Liver (tissue), 9 donors: ENCODE data around the gene ATCAY. TPM values are rescaled to one million over a fixed set of nuclear protein-coding genes. Genes with fewer than 3 reads are reported as not detected.

Source experiments
- DNase-seq: peaks from one replicate; pipeline ENCODE4 v3.0.0-alpha.2; 2017; ENCODE audit warnings: low spot score
- H3K27ac ChIP-seq, 2 donors: one replicate each; pipeline ENCODE4 v1.7.0; 2013; ENCODE audit warnings: inconsistent platforms in 2 of 2, low read length in 2 of 2, control low read depth in 1 of 2, low read depth in 1 of 2, mild to moderate bottlenecking in 1 of 2
- H3K27me3 ChIP-seq, 4 donors: one replicate each; pipeline versions ENCODE4 v1.6.1 to v1.7.0; 2013; ENCODE audit warnings: low read length in 3 of 4, inconsistent platforms in 1 of 4, mild to moderate bottlenecking in 1 of 4, moderate library complexity in 1 of 4; ENCODE audit not compliant: control insufficient read depth in 4 of 4, insufficient read depth in 4 of 4
- H3K36me3 ChIP-seq, 4 donors: one replicate each; pipeline versions ENCODE4 v1.6.1 to v1.7.0; 2013; ENCODE audit warnings: low read length in 3 of 4, mild to moderate bottlenecking in 3 of 4, low read depth in 1 of 4, moderate library complexity in 1 of 4; ENCODE audit not compliant: control insufficient read depth in 4 of 4, insufficient read depth in 3 of 4
- H3K4me1 ChIP-seq, 4 donors: one replicate each; pipeline versions ENCODE4 v1.6.1 to v1.7.0; 2013; ENCODE audit warnings: low read length in 3 of 4, mild to moderate bottlenecking in 3 of 4, moderate library complexity in 1 of 4; ENCODE audit not compliant: control insufficient read depth in 4 of 4, insufficient read depth in 4 of 4
- H3K4me3 ChIP-seq, 3 donors: one replicate each; pipeline versions ENCODE4 v1.6.1 to v1.7.0; 2013; ENCODE audit warnings: low read length in 3 of 3, control low read depth in 1 of 3, low read depth in 1 of 3, mild to moderate bottlenecking in 1 of 3
- H3K9ac ChIP-seq, 2 donors: one replicate each; pipeline ENCODE4 v1.7.0; 2013; ENCODE audit warnings: low read length in 2 of 2, mild to moderate bottlenecking in 2 of 2, moderate library complexity in 2 of 2, control low read depth in 1 of 2, low read depth in 1 of 2
- H3K9me3 ChIP-seq, 4 donors: one replicate each; pipeline versions ENCODE4 v1.6.1 to v1.7.0; 2013; ENCODE audit warnings: low read length in 3 of 4; ENCODE audit not compliant: control insufficient read depth in 4 of 4
- EGR1 ChIP-seq, 2 donors: IDR thresholded peaks; 2 replicates each; pipeline ENCODE4 v1.6.1; 2016 to 2018; ENCODE audit warnings: antibody characterized with exemption in 2 of 2, low read depth in 2 of 2
- FOXA1 ChIP-seq: IDR thresholded peaks from 2 replicates; pipeline ENCODE4 v1.6.1; 2016; ENCODE audit warnings: antibody characterized with exemption
- FOXA2 ChIP-seq: IDR thresholded peaks from 2 replicates; pipeline ENCODE4 v1.6.1; 2016; ENCODE audit warnings: antibody characterized with exemption
- GABPA ChIP-seq, 2 donors: IDR thresholded peaks in 1 of 2; conservative IDR thresholded peaks in 1 of 2; 2 replicates each; pipeline ENCODE4 v1.6.1; 2016; ENCODE audit warnings: antibody characterized with exemption in 2 of 2, mild to moderate bottlenecking in 1 of 2, moderate library complexity in 1 of 2
- HNF4A ChIP-seq, 2 donors: conservative IDR thresholded peaks; 2 replicates each; pipeline ENCODE4 v1.6.1; 2016; ENCODE audit warnings: antibody characterized with exemption in 2 of 2, mild to moderate bottlenecking in 2 of 2
- HNF4G ChIP-seq: IDR thresholded peaks from 2 replicates; pipeline ENCODE4 v1.6.1; 2016; ENCODE audit warnings: antibody characterized with exemption
- JUND ChIP-seq, 2 donors: IDR thresholded peaks; 2 replicates each; pipeline ENCODE4 v1.6.1; 2016; ENCODE audit warnings: antibody characterized with exemption in 2 of 2
- NR2F2 ChIP-seq: IDR thresholded peaks from 2 replicates; pipeline ENCODE4 v1.6.1; 2016; ENCODE audit warnings: antibody characterized with exemption
- RAD21 ChIP-seq, 2 donors: IDR thresholded peaks; 2 replicates each; pipeline ENCODE4 v1.6.1; 2016; ENCODE audit warnings: antibody characterized with exemption in 2 of 2, mild to moderate bottlenecking in 2 of 2
- REST ChIP-seq: IDR thresholded peaks from 2 replicates; pipeline ENCODE4 v1.6.1; 2016; ENCODE audit warnings: antibody characterized with exemption, mild to moderate bottlenecking
- RXRA ChIP-seq, 2 donors: IDR thresholded peaks; 2 replicates each; pipeline ENCODE4 v1.6.1; 2017 to 2018; ENCODE audit warnings: antibody characterized with exemption in 2 of 2, mild to moderate bottlenecking in 1 of 2
- SP1 ChIP-seq: IDR thresholded peaks from 2 replicates; pipeline ENCODE4 v1.6.1; 2018; ENCODE audit warnings: antibody characterized with exemption, mild to moderate bottlenecking
- TAF1 ChIP-seq: conservative IDR thresholded peaks from 2 replicates; pipeline ENCODE4 v1.6.1; 2016; ENCODE audit warnings: antibody characterized with exemption, mild to moderate bottlenecking
- YY1 ChIP-seq: IDR thresholded peaks from 2 replicates; pipeline ENCODE4 v1.6.1; 2016; ENCODE audit warnings: antibody characterized with exemption, mild to moderate bottlenecking
- WGBS: extraction: QIAGEN DNeasy Blood & Tissue Kit; methylation state at CpG from one replicate; pipeline ENCODE4 v1.1.7; 2013; 5-methylcytosine and 5-hydroxymethylcytosine counted together
- polyA plus RNA-seq, 2 donors: library from polyadenylated mRNA; stranded (reverse) in 1 of 2; unstranded in 1 of 2; fragments of 200-250 nt in 1 of 2; fragments of >200 nt in 1 of 2; fragmentation: Nextera tagmentation in 1 of 2; extraction: Ambion mirVana in 1 of 2; gene quantifications; one replicate each; pipeline versions ENCODE4 v1.2.1 to v1.2.3, GENCODE V29; 2013 to 2015
- total RNA-seq, 2 donors: library from RNA; depleted of rRNA; stranded (reverse); fragments of >200 nt; gene quantifications; one replicate each; pipeline ENCODE4 v1.2.3, GENCODE V29; 2014
- TF ChIP-seq, protein P1 (sequence below): fragments of 150-350 bp; IDR thresholded peaks from 2 replicates; pipeline ENCODE4 v1.5.1; 2017; ENCODE audit warnings: improper control_type of control experiment, low read depth, low read length; ENCODE audit not compliant: missing input control
- TF ChIP-seq, protein P2 (sequence below): IDR thresholded peaks from 2 replicates; pipeline ENCODE4 v1.6.1; 2016; ENCODE audit warnings: antibody characterized with exemption
- TF ChIP-seq, protein P3 (sequence below): IDR thresholded peaks from 2 replicates; pipeline ENCODE4 v1.6.1; 2016; ENCODE audit warnings: antibody characterized with exemption
- donor health status: healthy.
- donor health status: healthy.
- donor health status: healthy.
- donor health status: healthy.
- donor health status: healthy.

ATCAY gene
- total and polyA plus RNA-seq, 4 donors: not detected

- TF ChIP-seq, protein P1, sequence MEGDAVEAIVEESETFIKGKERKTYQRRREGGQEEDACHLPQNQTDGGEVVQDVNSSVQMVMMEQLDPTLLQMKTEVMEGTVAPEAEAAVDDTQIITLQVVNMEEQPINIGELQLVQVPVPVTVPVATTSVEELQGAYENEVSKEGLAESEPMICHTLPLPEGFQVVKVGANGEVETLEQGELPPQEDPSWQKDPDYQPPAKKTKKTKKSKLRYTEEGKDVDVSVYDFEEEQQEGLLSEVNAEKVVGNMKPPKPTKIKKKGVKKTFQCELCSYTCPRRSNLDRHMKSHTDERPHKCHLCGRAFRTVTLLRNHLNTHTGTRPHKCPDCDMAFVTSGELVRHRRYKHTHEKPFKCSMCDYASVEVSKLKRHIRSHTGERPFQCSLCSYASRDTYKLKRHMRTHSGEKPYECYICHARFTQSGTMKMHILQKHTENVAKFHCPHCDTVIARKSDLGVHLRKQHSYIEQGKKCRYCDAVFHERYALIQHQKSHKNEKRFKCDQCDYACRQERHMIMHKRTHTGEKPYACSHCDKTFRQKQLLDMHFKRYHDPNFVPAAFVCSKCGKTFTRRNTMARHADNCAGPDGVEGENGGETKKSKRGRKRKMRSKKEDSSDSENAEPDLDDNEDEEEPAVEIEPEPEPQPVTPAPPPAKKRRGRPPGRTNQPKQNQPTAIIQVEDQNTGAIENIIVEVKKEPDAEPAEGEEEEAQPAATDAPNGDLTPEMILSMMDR: no peak
- TF ChIP-seq NR2F2: no peak
- TF ChIP-seq HNF4A (conservative IDR thresholded peaks at IDR 0.05): no peak
- no peak for TF ChIP-seq GABPA (IDR thresholded peaks at IDR 0.05 in 1 of 2, conservative IDR thresholded peaks at IDR 0.05 in 1 of 2)
- TF ChIP-seq EGR1 (IDR thresholded peaks at IDR 0.05; ENCODE audit: low read depth in 2 of 2): no peak
- no peak for TF ChIP-seq RAD21 (IDR thresholded peaks at IDR 0.05)
Observed at GRCh38 chr19:3835055-3835435, 45.4 kb upstream of the ATCAY start (continued).

DNA sequence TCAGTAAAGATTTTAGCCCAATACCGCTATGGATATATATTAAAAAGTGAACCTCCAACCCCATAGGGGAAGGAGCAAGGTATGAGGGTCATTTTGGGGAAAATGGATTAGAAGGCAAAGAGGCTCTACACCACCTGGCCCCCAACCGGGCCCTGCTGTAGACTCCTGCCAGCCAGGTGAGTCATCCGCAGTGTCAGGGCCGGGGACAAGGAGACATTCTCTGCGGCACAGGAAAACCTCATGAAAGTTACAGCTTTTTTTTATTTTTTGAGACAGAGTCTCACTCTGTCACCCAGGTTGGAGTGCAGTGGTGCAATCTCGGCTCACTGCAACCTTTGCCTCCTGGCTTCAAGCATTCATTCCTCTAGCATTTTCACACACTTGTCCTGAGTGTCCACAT, 43.6 kb upstream of the ATCAY start:
- 93% methylated on average over 6 of the region's 6 CpGs for WGBS
- H3K4me1 ChIP-seq: no peaks in the 10 kb centered on the region
- H3K4me3 ChIP-seq: no peak overlapping the region
- H3K9me3 ChIP-seq: no peaks in the 10 kb centered on the region
- TF ChIP-seq YY1 (no peak), FOXA1 (no peak), REST (no peak), HNF4A (conservative IDR thresholded peaks at IDR 0.05) (no peak), NR2F2 (no peak)
- TF ChIP-seq, protein P2, sequence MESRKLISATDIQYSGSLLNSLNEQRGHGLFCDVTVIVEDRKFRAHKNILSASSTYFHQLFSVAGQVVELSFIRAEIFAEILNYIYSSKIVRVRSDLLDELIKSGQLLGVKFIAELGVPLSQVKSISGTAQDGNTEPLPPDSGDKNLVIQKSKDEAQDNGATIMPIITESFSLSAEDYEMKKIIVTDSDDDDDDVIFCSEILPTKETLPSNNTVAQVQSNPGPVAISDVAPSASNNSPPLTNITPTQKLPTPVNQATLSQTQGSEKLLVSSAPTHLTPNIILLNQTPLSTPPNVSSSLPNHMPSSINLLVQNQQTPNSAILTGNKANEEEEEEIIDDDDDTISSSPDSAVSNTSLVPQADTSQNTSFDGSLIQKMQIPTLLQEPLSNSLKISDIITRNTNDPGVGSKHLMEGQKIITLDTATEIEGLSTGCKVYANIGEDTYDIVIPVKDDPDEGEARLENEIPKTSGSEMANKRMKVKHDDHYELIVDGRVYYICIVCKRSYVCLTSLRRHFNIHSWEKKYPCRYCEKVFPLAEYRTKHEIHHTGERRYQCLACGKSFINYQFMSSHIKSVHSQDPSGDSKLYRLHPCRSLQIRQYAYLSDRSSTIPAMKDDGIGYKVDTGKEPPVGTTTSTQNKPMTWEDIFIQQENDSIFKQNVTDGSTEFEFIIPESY: no peak
- no peaks in the 10 kb centered on the region for H3K27me3 ChIP-seq
- no peak for DNase-seq
- no peaks in the 10 kb centered on the region for H3K36me3 ChIP-seq
- no peak overlapping the region for H3K9ac ChIP-seq
- no peak overlapping the region for H3K27ac ChIP-seq

DNA sequence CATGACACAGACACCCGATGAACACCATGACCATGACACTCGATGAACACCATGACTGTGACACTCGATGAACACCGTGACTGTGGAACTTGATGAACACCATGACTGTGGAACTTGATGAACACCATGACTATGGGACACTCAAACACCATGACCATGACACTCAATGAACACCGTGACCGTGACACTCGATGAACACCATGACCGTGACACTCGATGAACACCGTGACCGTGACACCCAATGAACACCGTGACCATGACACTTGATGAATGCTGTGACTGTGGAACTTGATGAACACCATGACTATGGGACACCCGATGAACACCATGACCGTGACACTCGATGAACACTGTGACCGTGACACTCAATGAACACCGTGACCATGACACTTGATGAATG, 43.2 kb upstream of the ATCAY start:
- Histone ChIP-seq H3K4me3 (no peak overlapping the region), H3K27me3 (no peaks in the 10 kb centered on the region), H3K9ac (no peak overlapping the region), H3K4me1 (no peaks in the 10 kb centered on the region), H3K36me3 (no peaks in the 10 kb centered on the region), H3K27ac (no peak overlapping the region), H3K9me3 (no peaks in the 10 kb centered on the region)
- DNase-seq: no peak
- WGBS: 97% methylated on average over 17 of the region's 17 CpGs
- no peak for TF ChIP-seq FOXA1
- TF ChIP-seq, protein P3, sequence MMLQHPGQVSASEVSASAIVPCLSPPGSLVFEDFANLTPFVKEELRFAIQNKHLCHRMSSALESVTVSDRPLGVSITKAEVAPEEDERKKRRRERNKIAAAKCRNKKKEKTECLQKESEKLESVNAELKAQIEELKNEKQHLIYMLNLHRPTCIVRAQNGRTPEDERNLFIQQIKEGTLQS: no peak
- TF ChIP-seq JUND (IDR thresholded peaks at IDR 0.05): no peak
- TF ChIP-seq HNF4A (conservative IDR thresholded peaks at IDR 0.05): no peak
- TF ChIP-seq, protein P2: no peak
- TF ChIP-seq NR2F2: no peak
- no peak for TF ChIP-seq SP1
- no peak for TF ChIP-seq RXRA (IDR thresholded peaks at IDR 0.05)
- TF ChIP-seq FOXA2: no peak
- TF ChIP-seq HNF4G: no peak
- TF ChIP-seq EGR1 (IDR thresholded peaks at IDR 0.05; ENCODE audit: low read depth in 2 of 2): no peak
- TF ChIP-seq TAF1: no peak
- no peak for TF ChIP-seq RAD21 (IDR thresholded peaks at IDR 0.05)
- TF ChIP-seq REST: no peak
